HG02885 (cell line): ENCODE data around the gene MSMP.

Experiments
- ATAC-seq: cut with Tn5 transposase; IDR thresholded peaks from one replicate; pipeline ENCODE4 v1.9.1; 2021; ENCODE audit warnings: mild to moderate bottlenecking; ENCODE audit not compliant: unreplicated experiment, poor library complexity

The MSMP gene

GRCh38 chr9:35771943-35772342 is 17.9 kb upstream of the MSMP start:
- no peak for ATAC-seq

GRCh38 chr9:35771534-35771933 is 17.5 kb upstream of the MSMP start:
- ATAC-seq, result no peak

- ATAC-seq, result no peak
These were observed 17.0 kb upstream of the MSMP start for GRCh38 chr9:35771075-35771433.

GRCh38 chr9:35769763-35770162 is 15.7 kb upstream of the MSMP start:
- no peak for ATAC-seq

- ATAC-seq, result no peak
These were observed 13.4 kb upstream of the MSMP start for GRCh38 chr9:35767458-35767857.

GRCh38 chr9:35766997-35767396 is 12.9 kb upstream of the MSMP start:
- no peak for ATAC-seq

- no peak for ATAC-seq
These were observed 9.7 kb upstream of the MSMP start for GRCh38 chr9:35763803-35764202.

- ATAC-seq, result no peak
These were observed 9.1 kb upstream of the MSMP start for GRCh38 chr9:35763181-35763580.

- no peak for ATAC-seq
These were observed 6.6 kb upstream of the MSMP start for GRCh38 chr9:35760651-35761050.

- no peak for ATAC-seq
These were observed 5.7 kb upstream of the MSMP start for GRCh38 chr9:35759795-35760194.

GRCh38 chr9:35758475-35759050 is 4.5 kb upstream of the MSMP start:
- ATAC-seq, result no peak

GRCh38 chr9:35757892-35758275 is 3.8 kb upstream of the MSMP start:
- ATAC-seq, result no peak

- peak; percentile 52 for ATAC-seq
These were observed 3.3 kb upstream of the MSMP start for GRCh38 chr9:35757226-35757891.

GRCh38 chr9:35756275-35757225 is 2.5 kb upstream of the MSMP start:
- peak; percentile 68 for ATAC-seq

GRCh38 chr9:35755071-35755470 is 995 bp upstream of the MSMP start:
- no peak for ATAC-seq

- no peak for ATAC-seq
These were observed 610 bp downstream of the MSMP start for GRCh38 chr9:35753466-35753865.

- ATAC-seq, result no peak
These were observed 3.9 kb downstream of the MSMP start for GRCh38 chr9:35750256-35750531.

GRCh38 chr9:35749515-35750255 is 4.4 kb downstream of the MSMP start:
- ATAC-seq, result peak; percentile 37

- ATAC-seq, result peak; percentile 89
These were observed 5.1 kb downstream of the MSMP start, which contains the start of the genes GBA2 and RGP1 for GRCh38 chr9:35748858-35749514. Gene GBA2 (minus strand): TSS chr9:35749228. CDS start chr9:35748704, 524 bp downstream. Gene RGP1 (plus strand): TSS chr9:35749287. CDS start chr9:35749756, 469 bp downstream.

- no peak for ATAC-seq
These were observed 5.7 kb downstream of the MSMP start for GRCh38 chr9:35748242-35748857.
